Stimulated activated CD4-positive, alpha-beta T cell treated with anti-CD3 and anti-CD28 coated beads, Interleukin-2, amount 100 ng/mL, for 24 hours (primary cell): ENCODE data around the gene LRRC63.

Experiments used
- DNase-seq, 2 donors: peaks; one replicate each; pipeline ENCODE4 v3.0.0-alpha.2; 2020

LRRC63 gene

DNA sequence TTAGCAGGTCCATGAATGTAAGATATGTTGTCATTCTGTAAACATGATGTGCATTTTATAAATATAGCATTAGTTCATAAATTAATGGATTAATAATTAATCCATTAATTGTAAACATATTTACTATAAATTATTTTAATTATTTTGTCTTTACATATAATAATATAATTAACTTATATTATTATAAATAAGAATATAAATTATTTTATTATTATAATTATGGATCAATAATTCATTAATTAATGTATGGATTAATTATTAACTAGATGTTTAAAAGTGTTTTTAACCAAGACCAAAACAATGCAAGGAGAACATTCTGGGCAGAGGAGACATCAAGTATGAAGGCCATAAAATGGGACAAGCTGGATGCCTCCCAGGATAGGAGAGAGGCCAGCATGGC, 103.3 kb downstream of the LRRC63 start:
- no peak for DNase-seq

DNA sequence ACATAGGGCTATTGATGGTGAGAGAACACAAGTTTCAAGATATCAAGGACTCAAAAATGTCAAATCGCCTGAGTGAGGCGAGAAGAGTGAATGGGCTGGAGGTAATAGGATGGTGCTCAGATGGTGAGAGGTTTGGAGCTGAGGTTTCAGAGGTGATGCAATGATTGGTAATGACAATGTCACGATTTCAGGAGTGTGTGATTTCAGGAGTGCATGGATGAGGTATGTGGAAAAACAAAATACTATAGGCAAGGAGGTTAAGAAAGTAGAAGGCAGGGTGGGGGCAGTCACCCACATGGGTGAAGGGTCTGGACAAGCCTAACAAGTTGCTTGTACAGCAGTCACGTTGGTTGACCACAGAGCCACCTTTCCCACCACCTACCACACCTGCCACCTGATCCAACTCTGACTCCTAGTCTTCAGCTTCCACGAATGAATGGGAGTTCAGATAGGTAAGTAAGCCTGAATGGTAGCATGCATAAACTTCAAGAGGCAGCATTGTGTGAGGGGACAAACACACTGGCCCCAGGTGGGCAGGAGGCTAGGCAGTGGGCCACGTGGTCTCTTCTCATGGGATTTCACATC, 103.9 kb downstream of the LRRC63 start:
- no peak for DNase-seq

DNA sequence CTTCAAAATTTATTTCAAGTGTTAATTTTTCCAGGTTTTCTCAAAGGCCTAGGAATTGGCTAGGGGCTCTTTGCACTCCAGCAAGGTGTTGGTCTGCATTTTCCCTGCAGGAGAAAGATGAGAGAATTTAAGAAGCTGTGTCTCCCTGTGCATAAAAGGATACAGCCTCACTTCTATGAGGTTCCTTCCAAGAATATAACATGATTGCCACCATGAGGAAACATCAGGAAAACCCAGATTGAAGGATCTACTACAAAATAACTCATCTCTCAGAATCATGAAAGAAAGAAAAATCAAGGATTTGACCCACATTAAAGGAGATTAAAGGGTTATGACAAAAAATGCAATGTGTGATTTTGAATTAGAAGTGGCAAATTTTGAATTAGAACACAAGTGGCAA, 105.4 kb downstream of the LRRC63 start:
- DNase-seq = no peak

- no peak for DNase-seq
These were observed 107.3 kb downstream of the LRRC63 start for GRCh38 chr13:46318986-46319385.

DNA sequence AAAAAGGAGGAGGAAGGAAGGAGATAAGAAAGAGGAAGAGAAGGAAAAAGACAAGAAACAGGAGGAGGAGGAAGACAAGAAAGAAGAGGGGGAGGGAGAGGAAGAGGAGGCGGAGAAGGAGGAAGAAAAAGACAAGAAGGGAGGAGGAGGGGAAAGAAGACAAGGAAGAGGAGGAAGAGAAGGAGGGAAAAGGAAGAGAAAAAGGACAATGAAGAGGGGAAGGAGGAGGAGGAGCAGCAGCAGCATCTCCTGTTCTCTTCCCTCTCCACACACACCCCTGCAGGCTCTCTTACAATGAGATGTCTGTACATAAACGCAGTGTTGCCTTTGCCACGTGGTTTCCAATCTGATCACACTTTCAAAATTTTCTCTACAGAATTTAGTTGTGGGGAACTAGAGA, 108.7 kb downstream of the LRRC63 start:
- DNase-seq = no peak

DNA sequence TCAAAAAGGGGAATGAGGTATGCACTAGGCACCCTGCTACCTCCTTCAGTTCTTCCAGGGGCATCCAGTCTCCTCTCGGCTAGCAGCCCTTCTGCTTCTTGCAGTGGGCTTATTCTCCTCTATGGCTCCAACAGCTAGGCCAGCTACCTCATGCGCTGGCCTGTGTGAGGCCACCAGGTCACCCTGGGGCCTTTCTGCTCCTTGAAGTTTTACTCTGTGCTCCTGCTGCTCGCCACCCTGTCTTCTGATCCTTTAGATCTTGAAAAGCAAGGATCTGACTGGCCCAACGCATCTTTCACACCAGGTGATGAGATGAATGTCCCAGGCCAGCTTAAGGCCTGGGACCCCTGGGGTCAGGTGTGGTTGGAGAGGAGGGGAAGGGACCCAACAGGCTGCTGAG, 109.1 kb downstream of the LRRC63 start:
- no peak for DNase-seq

GRCh38 chr13:46321494-46322225, 109.9 kb downstream of the LRRC63 start:
- peak; percentile 76 for DNase-seq

- no peak for DNase-seq
These were observed 113.2 kb downstream of the LRRC63 start for GRCh38 chr13:46324976-46325375.
